ENCODE data around the gene DTNBP1. TPM values are rescaled to one million over a fixed set of nuclear protein-coding genes. Genes with fewer than 3 reads are reported as not detected.

Gene DTNBP1
- total and polyA plus RNA-seq, 7 experiments from 2014 or later, result 19.8 to 40.0 (median 27.4) TPM

- Histone ChIP-seq H3K4me1 (ENCODE audit: control insufficient read depth in 2 of 2, insufficient read depth in 2 of 2, low read length in 2 of 2) (peaks cover 0 to 2% of the 10 kb centered on the region in 2 donors), H3K27me3 (ENCODE audit: control insufficient read depth in 2 of 2, insufficient read depth in 2 of 2, low read length in 2 of 2) (no peaks in the 10 kb centered on the region), H3K4me3 (ENCODE audit: low read length) (no peak overlapping the region), H3K9me3 (ENCODE audit: control insufficient read depth in 2 of 3, low read length in 3 of 3) (no peaks in the 10 kb centered on the region), H3K36me3 (ENCODE audit: control insufficient read depth in 2 of 3, insufficient read depth in 3 of 3, low read length in 3 of 3) (no peaks in the 10 kb centered on the region), H3K27ac (ENCODE audit: low read depth, low read length) (no peak overlapping the region)
- Mint-ChIP-seq H3K4me3 (no peak overlapping the region), H3K27ac (no peak overlapping the region), H3K4me1 (peaks cover 21 to 52% (median 40%) of the 10 kb centered on the region in 7 donors), H3K27me3 (no peaks in the 10 kb centered on the region), H3K36me3 (peaks cover 0 to 11% (median 3%) of the 10 kb centered on the region in 5 donors), H3K9me3 (no peaks in the 10 kb centered on the region)
- ChIA-PET CTCF (interaction anchor here (0.6 to 1.6 kb wide), 6 partner anchors 97 to 1437 kb away, joined by 3 to 4 read pairs (median 3); no protein-coding TSS in a partner anchor), POLR2A (no interaction called here)
- DNase-seq, result peak in 5 of 9 donors; percentile 11 to 30 (median 18)
- peak; percentile 63 for ATAC-seq
- intact Hi-C loops (cut with micrococcal nuclease), result loop anchor here (1.0 to 10.0 kb wide), 8 partner anchors 39 to 1829 kb away; no protein-coding TSS in a partner anchor
Measured at GRCh38 chr6:15623276-15624116, 39.3 kb downstream of the DTNBP1 start.

DNA sequence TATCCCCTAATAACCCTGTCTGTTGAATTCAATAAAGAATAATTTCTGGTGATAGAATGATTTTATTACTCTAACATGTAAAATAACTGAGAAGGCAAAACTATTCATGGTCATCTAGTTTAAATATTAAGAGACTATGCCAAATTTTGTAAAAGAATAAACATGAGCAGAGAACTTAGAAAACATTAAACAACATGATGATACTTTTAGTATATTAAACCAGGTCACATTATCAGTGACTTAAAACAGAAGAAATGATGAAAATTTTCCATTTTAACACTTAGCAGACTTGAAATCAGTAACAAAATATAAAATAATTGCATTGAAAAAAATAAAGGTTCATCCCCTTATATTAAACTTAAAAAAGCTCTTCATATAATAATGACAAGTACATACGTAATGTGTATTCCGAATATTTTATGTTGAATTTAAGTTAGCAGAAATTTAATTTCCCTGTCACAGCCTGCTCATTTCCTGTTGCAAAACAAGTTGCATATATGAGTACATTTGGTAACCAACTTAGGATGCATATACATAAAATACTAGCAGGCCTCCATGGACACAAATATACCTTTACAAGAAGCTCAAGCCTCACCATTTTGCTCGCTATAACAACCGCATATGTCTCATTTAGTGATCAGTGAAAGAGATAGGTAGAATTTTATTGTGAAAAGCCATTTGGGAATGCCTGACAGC, 40.6 kb downstream of the DTNBP1 start:
- H3K4me3 Mint-ChIP-seq, result peak overlapping the region in 1 of 10 donors; percentile 5
- peak overlapping the region in 1 of 9 donors; percentile 52 for H3K27ac Mint-ChIP-seq
- peaks cover 0 to 12% (median 3%) of the 10 kb centered on the region in 5 donors for H3K36me3 Mint-ChIP-seq
- H3K4me1 ChIP-seq (ENCODE audit: control insufficient read depth in 2 of 2, insufficient read depth in 2 of 2, low read length in 2 of 2), result no peaks in the 10 kb centered on the region
- POLR2A ChIA-PET, result interaction anchor here (0.6 kb wide), 1 partner anchor 60 kb away, joined by 3 read pairs; no protein-coding TSS in a partner anchor
- peaks cover 19 to 55% (median 42%) of the 10 kb centered on the region in 7 donors for H3K4me1 Mint-ChIP-seq
- ATAC-seq (peak; percentile 40), DNase-seq (no peak)
- no peaks in the 10 kb centered on the region for H3K9me3 Mint-ChIP-seq
- no peaks in the 10 kb centered on the region for H3K9me3 ChIP-seq (ENCODE audit: control insufficient read depth in 2 of 3, low read length in 3 of 3)
- H3K27ac ChIP-seq (ENCODE audit: low read depth, low read length), result no peak overlapping the region
- intact Hi-C loops (cut with micrococcal nuclease), result loop anchor here (2.0 to 10.0 kb wide), 4 partner anchors 1411 to 1827 kb away; no protein-coding TSS in a partner anchor
- H3K36me3 ChIP-seq (ENCODE audit: control insufficient read depth in 2 of 3, insufficient read depth in 3 of 3, low read length in 3 of 3), result no peaks in the 10 kb centered on the region
- no peak overlapping the region for H3K4me3 ChIP-seq (ENCODE audit: low read length)
- CTCF ChIA-PET, result interaction anchor here (0.6 to 1.9 kb wide), 3 partner anchors 132 to 1493 kb away, joined by 3 to 5 read pairs (median 3); no protein-coding TSS in a partner anchor
- no peaks in the 10 kb centered on the region for H3K27me3 ChIP-seq (ENCODE audit: control insufficient read depth in 2 of 2, insufficient read depth in 2 of 2, low read length in 2 of 2)
- no peaks in the 10 kb centered on the region for H3K27me3 Mint-ChIP-seq

GRCh38 chr6:15621203-15622044, 41.4 kb downstream of the DTNBP1 start:
- CTCF ChIA-PET, result interaction anchor here (1.2 to 1.9 kb wide), 2 partner anchors 1492 to 1493 kb away, joined by 3 to 5 read pairs; no protein-coding TSS in a partner anchor
- Histone ChIP-seq H3K9me3 (ENCODE audit: control insufficient read depth in 2 of 3, low read length in 3 of 3) (no peaks in the 10 kb centered on the region), H3K4me3 (ENCODE audit: low read length) (no peak overlapping the region), H3K27ac (ENCODE audit: low read depth, low read length) (no peak overlapping the region), H3K36me3 (ENCODE audit: control insufficient read depth in 2 of 3, insufficient read depth in 3 of 3, low read length in 3 of 3) (no peaks in the 10 kb centered on the region), H3K27me3 (ENCODE audit: control insufficient read depth in 2 of 2, insufficient read depth in 2 of 2, low read length in 2 of 2) (no peaks in the 10 kb centered on the region), H3K4me1 (ENCODE audit: control insufficient read depth in 2 of 2, insufficient read depth in 2 of 2, low read length in 2 of 2) (no peaks in the 10 kb centered on the region)
- H3K9me3 Mint-ChIP-seq, result no peaks in the 10 kb centered on the region
- H3K4me3 Mint-ChIP-seq, result peak overlapping the region in 1 of 10 donors; percentile 5
- H3K27me3 Mint-ChIP-seq, result no peaks in the 10 kb centered on the region
- H3K27ac Mint-ChIP-seq, result peak overlapping the region in 2 of 9 donors; percentile 3 to 52
- ATAC-seq (peak; percentile 86), DNase-seq (peak in 1 of 9 donors; percentile 34)
- intact Hi-C loops (cut with micrococcal nuclease), result loop anchor here (2.0 to 10.0 kb wide), 4 partner anchors 1411 to 1827 kb away; no protein-coding TSS in a partner anchor
- H3K4me1 Mint-ChIP-seq, result peaks cover 19 to 55% (median 42%) of the 10 kb centered on the region in 7 donors
- POLR2A ChIA-PET, result no interaction called here
- peaks cover 0 to 16% (median 0%) of the 10 kb centered on the region in 5 donors for H3K36me3 Mint-ChIP-seq

GRCh38 chr6:15620611-15621010, 42.2 kb downstream of the DTNBP1 start:
- ChIA-PET CTCF (interaction anchor here (1.2 to 1.9 kb wide), 2 partner anchors 1491 to 1492 kb away, joined by 3 to 5 read pairs; no protein-coding TSS in a partner anchor), POLR2A (interaction anchor here (0.6 kb wide), 1 partner anchor 12 kb away, joined by 3 read pairs; no protein-coding TSS in a partner anchor)
- Histone ChIP-seq H3K9me3 (ENCODE audit: control insufficient read depth in 2 of 3, low read length in 3 of 3) (no peaks in the 10 kb centered on the region), H3K27me3 (ENCODE audit: control insufficient read depth in 2 of 2, insufficient read depth in 2 of 2, low read length in 2 of 2) (no peaks in the 10 kb centered on the region), H3K27ac (ENCODE audit: low read depth, low read length) (no peak overlapping the region), H3K36me3 (ENCODE audit: control insufficient read depth in 2 of 3, insufficient read depth in 3 of 3, low read length in 3 of 3) (no peaks in the 10 kb centered on the region), H3K4me3 (ENCODE audit: low read length) (no peak overlapping the region), H3K4me1 (ENCODE audit: control insufficient read depth in 2 of 2, insufficient read depth in 2 of 2, low read length in 2 of 2) (no peaks in the 10 kb centered on the region)
- intact Hi-C loops (cut with micrococcal nuclease), result loop anchor here (10.0 kb wide), 2 partner anchors 1556 to 1716 kb away; no protein-coding TSS in a partner anchor
- DNase-seq, result no peak
- no peak for ATAC-seq
- Mint-ChIP-seq H3K36me3 (peaks cover 0 to 16% (median 0%) of the 10 kb centered on the region in 5 donors), H3K27ac (no peak overlapping the region), H3K27me3 (no peaks in the 10 kb centered on the region), H3K4me1 (peaks cover 19 to 55% (median 45%) of the 10 kb centered on the region in 7 donors), H3K9me3 (no peaks in the 10 kb centered on the region), H3K4me3 (no peak overlapping the region)

DNA sequence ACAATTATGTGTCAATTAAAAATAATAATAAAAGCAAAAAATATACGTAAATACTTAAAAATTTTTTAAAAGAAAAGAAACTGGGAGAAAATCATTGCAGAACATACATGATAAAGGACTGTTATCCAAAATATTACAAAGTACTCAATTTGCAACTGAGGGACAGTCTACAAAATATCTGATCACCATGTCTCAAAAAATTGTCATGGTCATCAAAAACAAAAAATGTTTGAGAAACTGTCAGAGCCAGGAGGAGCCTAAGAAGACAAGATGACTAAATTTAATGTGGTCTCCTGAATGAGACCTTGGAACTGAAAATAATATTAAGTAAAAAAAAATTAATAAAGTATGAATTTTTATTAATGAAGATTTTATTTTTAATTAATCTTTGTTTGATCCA, 43.5 kb downstream of the DTNBP1 start:
- Mint-ChIP-seq H3K27ac (no peak overlapping the region), H3K4me1 (peaks cover 25 to 61% (median 45%) of the 10 kb centered on the region in 7 donors), H3K9me3 (no peaks in the 10 kb centered on the region), H3K4me3 (no peak overlapping the region), H3K27me3 (no peaks in the 10 kb centered on the region), H3K36me3 (peaks cover under 1 to 26% (median 10%) of the 10 kb centered on the region in 5 donors)
- no peak for ATAC-seq
- peaks cover 0 to 8% (median 0%) of the 10 kb centered on the region in 3 experiments for H3K36me3 ChIP-seq (ENCODE audit: control insufficient read depth in 2 of 3, insufficient read depth in 3 of 3, low read length in 3 of 3)
- intact Hi-C loops (cut with micrococcal nuclease), result no loop called here
- no peaks in the 10 kb centered on the region for H3K27me3 ChIP-seq (ENCODE audit: control insufficient read depth in 2 of 2, insufficient read depth in 2 of 2, low read length in 2 of 2)
- ChIA-PET POLR2A (no interaction called here), CTCF (interaction anchor here (1.2 kb wide), 1 partner anchor 8 kb away, joined by 4 read pairs; no protein-coding TSS in a partner anchor)
- DNase-seq, result no peak
- H3K4me1 ChIP-seq (ENCODE audit: control insufficient read depth in 2 of 2, insufficient read depth in 2 of 2, low read length in 2 of 2), result no peaks in the 10 kb centered on the region
- no peaks in the 10 kb centered on the region for H3K9me3 ChIP-seq (ENCODE audit: control insufficient read depth in 2 of 3, low read length in 3 of 3)
- H3K27ac ChIP-seq (ENCODE audit: low read depth, low read length), result no peak overlapping the region
- no peak overlapping the region for H3K4me3 ChIP-seq (ENCODE audit: low read length)
